ENCODE data around the gene C1orf226.

- TF ChIP-seq, protein P1, sequence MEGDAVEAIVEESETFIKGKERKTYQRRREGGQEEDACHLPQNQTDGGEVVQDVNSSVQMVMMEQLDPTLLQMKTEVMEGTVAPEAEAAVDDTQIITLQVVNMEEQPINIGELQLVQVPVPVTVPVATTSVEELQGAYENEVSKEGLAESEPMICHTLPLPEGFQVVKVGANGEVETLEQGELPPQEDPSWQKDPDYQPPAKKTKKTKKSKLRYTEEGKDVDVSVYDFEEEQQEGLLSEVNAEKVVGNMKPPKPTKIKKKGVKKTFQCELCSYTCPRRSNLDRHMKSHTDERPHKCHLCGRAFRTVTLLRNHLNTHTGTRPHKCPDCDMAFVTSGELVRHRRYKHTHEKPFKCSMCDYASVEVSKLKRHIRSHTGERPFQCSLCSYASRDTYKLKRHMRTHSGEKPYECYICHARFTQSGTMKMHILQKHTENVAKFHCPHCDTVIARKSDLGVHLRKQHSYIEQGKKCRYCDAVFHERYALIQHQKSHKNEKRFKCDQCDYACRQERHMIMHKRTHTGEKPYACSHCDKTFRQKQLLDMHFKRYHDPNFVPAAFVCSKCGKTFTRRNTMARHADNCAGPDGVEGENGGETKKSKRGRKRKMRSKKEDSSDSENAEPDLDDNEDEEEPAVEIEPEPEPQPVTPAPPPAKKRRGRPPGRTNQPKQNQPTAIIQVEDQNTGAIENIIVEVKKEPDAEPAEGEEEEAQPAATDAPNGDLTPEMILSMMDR (IDR thresholded peaks at IDR 0.05; ENCODE audit: low read depth, low read length, missing input control), result no peak
- peak; percentile 21 to 49 for TF ChIP-seq RAD21 (IDR thresholded peaks at IDR 0.05)
- peak; percentile 90 to 94 for TF ChIP-seq JUND (IDR thresholded peaks at IDR 0.05)
- peak; percentile 85 for TF ChIP-seq ATF3 (IDR thresholded peaks at IDR 0.05)
- no peak for TF ChIP-seq YY1 (IDR thresholded peaks at IDR 0.05)
- peak; percentile 100 for TF ChIP-seq SP1 (IDR thresholded peaks at IDR 0.05)
Observed at GRCh38 chr1:162365284-162366020, 16.1 kb upstream of the C1orf226 start.

Data from liver (tissue), 3 donors.